SH-SY5Y (cell line): ENCODE results near the gene SLC25A25.

Experiments used
- GATA2 ChIP-seq: IDR thresholded peaks from 2 replicates; pipeline ENCODE4 v1.6.1; 2011; ENCODE audit warnings: mild to moderate bottlenecking, low read depth, low read length
- GATA3 ChIP-seq: IDR thresholded peaks from 2 replicates; pipeline ENCODE4 v1.6.1; 2011; ENCODE audit warnings: low read depth, mild to moderate bottlenecking, low read length, moderate library complexity

SLC25A25 gene

DNA sequence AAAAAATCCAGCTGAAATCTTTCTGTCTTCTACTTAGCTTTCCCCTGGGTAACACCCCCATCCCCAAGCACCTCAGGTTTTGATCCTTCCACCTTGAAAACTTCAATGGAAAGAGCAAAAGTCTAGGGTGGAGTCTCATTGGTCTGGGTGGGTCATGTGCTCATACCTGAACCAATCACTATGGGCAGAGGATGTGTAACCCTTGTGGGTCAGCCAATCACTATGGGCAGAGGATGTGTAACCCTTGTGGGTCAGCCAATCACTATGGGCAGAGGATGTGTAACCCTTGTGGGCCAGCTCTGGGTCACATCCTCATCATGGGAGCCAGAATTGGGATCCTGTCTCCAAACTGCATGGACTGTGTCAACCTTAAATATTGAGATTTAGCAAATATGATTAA lies 19.4 kb upstream of the SLC25A25 start:
- TF ChIP-seq GATA2 (no peak), GATA3 (no peak)

GRCh38 chr9:128049843-128050242 lies 18.2 kb upstream of the SLC25A25 start:
- no peak for TF ChIP-seq GATA3
- no peak for TF ChIP-seq GATA2

GRCh38 chr9:128051932-128052709 lies 15.9 kb upstream of the SLC25A25 start:
- TF ChIP-seq GATA2 (no peak), GATA3 (no peak)

DNA sequence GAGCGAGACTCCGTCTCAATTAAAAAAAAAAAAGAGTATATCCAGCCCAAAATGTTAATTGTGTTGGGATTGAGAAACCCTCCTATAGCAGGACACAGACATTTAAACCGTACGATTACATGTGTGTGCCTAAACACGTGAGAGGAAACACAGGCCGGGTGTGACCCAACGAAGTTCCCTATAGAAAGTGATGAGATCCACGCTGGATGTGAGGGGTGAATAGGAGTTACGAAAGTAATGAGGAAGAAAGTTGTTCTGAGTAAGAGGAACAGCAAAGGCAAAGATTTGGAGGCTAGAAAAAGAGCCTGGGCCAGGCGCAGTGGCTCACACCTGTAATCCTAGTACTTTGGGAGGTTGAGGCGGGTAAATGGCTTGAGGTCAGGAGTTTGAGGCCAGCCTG lies 14.5 kb upstream of the SLC25A25 start:
- TF ChIP-seq GATA3 (no peak), GATA2 (no peak)

- TF ChIP-seq GATA3 (no peak), GATA2 (no peak)
Measured at GRCh38 chr9:128054087-128054486, 13.9 kb upstream of the SLC25A25 start.

GRCh38 chr9:128055344-128056040 lies 12.5 kb upstream of the SLC25A25 start:
- TF ChIP-seq GATA2: no peak
- no peak for TF ChIP-seq GATA3

- TF ChIP-seq GATA2 (no peak), GATA3 (no peak)
Measured at GRCh38 chr9:128056086-128056485, 11.9 kb upstream of the SLC25A25 start.

GRCh38 chr9:128056887-128057723 lies 10.9 kb upstream of the SLC25A25 start:
- TF ChIP-seq GATA2: no peak
- TF ChIP-seq GATA3: no peak

DNA sequence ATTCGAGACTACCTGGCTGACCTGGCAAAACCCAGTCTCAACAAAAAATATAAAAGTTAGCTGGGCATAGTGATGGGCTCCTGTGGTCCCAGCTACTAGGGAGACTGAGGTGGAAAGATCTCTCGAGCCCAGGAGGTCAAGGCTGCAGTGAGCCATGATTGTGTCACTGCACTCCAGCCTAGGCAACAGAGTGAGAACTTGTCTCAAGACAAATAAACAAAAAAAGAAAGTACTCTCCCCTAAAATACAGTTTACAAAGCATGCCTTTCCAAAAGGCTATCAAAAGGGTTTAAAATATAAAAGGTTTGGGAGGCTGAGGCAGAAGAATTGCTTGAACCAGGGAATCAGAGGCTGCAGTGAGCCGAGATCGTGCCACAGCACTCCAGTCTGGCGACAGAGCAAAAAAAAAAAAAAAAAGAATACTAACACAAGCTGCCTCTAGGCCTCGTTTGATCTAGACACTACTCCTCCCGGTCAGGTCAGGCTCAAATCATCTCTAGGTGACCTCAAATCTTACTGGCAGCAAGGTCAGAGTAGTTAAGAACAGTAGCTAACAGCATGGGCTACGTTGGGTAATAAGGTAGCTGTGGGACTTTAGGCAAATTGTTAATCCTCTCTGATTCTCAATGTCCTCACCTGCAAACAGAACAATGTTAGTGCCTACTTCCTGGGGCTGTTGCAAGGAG lies 10.2 kb upstream of the SLC25A25 start:
- TF ChIP-seq GATA2 (no peak), GATA3 (no peak)

- no peak for TF ChIP-seq GATA2
- TF ChIP-seq GATA3: no peak
Measured at GRCh38 chr9:128059365-128059983, 8.6 kb upstream of the SLC25A25 start.

- TF ChIP-seq GATA2 (no peak), GATA3 (no peak)
Measured at GRCh38 chr9:128061275-128061960, 6.6 kb upstream of the SLC25A25 start.

DNA sequence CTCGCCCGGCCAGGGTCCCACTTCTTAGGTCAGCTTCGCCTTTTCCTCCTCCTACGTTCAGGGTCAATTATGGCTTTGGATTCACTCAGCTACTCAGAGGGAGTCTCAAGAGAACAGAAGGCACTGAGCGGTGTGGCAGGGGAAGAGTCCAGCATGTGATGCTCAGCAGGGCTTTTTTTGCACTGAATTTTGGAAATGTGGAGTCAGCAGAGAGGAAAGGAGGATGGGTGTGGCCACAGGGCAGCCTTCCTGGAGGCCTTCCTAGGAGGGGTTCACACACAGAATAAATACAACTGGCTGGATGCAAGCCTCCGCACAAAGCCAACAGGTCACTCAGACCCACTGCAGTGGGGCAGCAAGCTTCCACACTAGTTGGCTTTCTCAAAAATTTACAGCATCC lies 5.8 kb upstream of the SLC25A25 start:
- no peak for TF ChIP-seq GATA3
- TF ChIP-seq GATA2: no peak

DNA sequence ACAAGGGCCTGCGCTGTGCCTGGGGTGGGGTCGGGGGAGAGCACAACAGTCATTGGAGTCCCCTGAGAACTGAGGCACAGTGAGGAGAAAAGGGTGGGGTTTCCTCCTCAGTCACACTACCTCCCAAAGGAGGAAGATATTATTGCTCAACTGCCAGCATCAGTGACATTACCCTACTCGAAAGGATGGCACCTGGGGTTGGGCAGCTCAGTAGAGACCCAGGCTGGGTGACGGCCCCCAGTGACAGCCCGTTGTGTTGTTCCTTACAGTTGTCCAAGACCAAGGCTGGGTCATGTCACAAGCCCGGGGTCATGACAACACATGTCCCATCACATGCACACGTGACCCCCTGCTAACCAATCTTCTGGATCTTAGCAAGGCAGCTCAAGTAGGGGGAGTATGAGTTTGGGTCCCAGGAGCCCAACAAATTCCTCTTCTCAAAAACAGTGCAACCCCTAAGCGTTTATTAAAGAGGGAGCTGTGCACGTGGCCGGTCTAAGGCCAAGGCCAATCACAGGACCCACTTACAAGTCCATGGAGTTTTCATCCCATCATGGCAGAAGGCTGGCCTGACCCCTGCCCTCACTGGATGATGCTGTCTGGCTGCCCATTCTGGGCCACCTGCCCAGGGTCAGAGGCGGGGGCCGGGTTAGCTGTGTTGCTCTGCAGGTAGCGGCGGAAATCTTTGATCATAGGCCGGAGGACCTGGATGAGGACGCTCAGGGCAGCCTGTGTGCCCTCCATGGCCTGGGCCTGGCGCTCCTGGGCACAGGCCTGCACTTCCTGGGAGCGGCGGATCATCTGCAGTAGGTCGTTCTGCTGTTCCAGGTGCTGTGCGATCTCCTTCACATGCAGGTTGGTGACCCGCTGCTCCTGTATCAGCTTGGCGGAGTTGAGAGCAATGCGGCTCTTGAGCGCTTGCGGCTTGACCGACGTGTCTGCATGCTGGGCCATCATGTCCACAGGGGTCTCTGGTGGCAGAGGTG lies 4.9 kb upstream of the SLC25A25 start:
- TF ChIP-seq GATA2 (no peak), GATA3 (no peak)
